IPS-18c (cell line): ENCODE results near the gene FAM78A.
"Not testable (repeated sequence)": the region's sequence is repeated elsewhere in the genome, so short reads cannot be mapped to it uniquely, and the experiment has no call there.

ENCODE experiments used
- H3K4me3 ChIP-seq: 2 replicates; pipeline ENCODE4 v1.7.0; 2013; ENCODE audit warnings: low read depth, mild to moderate bottlenecking, low read length, moderate library complexity; ENCODE audit not compliant: insufficient read depth
- H3K9me3 ChIP-seq: one replicate; pipeline ENCODE4 v1.6.1; 2013; ENCODE audit warnings: mild to moderate bottlenecking, low read length, moderate library complexity; ENCODE audit not compliant: control insufficient read depth, insufficient read depth

Gene FAM78A

GRCh38 chr9:131274674-131275331, 1.5 kb downstream of the FAM78A start:
- Histone ChIP-seq H3K4me3 (no peak overlapping the region), H3K9me3 (no peaks in the 10 kb centered on the region)

- Histone ChIP-seq H3K4me3 (no peak overlapping the region), H3K9me3 (no peaks in the 10 kb centered on the region)
These were observed 2.2 kb downstream of the FAM78A start for GRCh38 chr9:131273856-131274673.

- no peak overlapping the region for H3K4me3 ChIP-seq
- no peaks in the 10 kb centered on the region for H3K9me3 ChIP-seq
These were observed 3.0 kb downstream of the FAM78A start for GRCh38 chr9:131273146-131273855.

GRCh38 chr9:131272212-131272611, 4.1 kb downstream of the FAM78A start:
- H3K9me3 ChIP-seq = no peaks in the 10 kb centered on the region
- no peak overlapping the region for H3K4me3 ChIP-seq

- no peak overlapping the region for H3K4me3 ChIP-seq
- H3K9me3 ChIP-seq = no peaks in the 10 kb centered on the region
These were observed 4.8 kb downstream of the FAM78A start for GRCh38 chr9:131271506-131271931.

- not testable (repeated sequence) for H3K4me3 ChIP-seq, H3K9me3 ChIP-seq
These were observed 5.4 kb downstream of the FAM78A start for GRCh38 chr9:131271016-131271273.

- Histone ChIP-seq H3K4me3 (no peak overlapping the region), H3K9me3 (no peaks in the 10 kb centered on the region)
These were observed 5.9 kb downstream of the FAM78A start for GRCh38 chr9:131270171-131271015.

- no peaks in the 10 kb centered on the region for H3K9me3 ChIP-seq
- H3K4me3 ChIP-seq = no peak overlapping the region
These were observed 9.8 kb downstream of the FAM78A start for GRCh38 chr9:131266266-131267229.

GRCh38 chr9:131264231-131264630, 12.1 kb downstream of the FAM78A start:
- H3K9me3 ChIP-seq = no peaks in the 10 kb centered on the region

GRCh38 chr9:131263701-131264100, 12.6 kb downstream of the FAM78A start:
- Histone ChIP-seq H3K4me3 (no peak overlapping the region), H3K9me3 (no peaks in the 10 kb centered on the region)

More at GRCh38 chr9:131264231-131264630, 12.1 kb downstream of the FAM78A start:
- H3K4me3 ChIP-seq = no peak overlapping the region

GRCh38 chr9:131263033-131263343, 13.3 kb downstream of the FAM78A start:
- H3K4me3 ChIP-seq, H3K9me3 ChIP-seq: not testable (repeated sequence)

GRCh38 chr9:131262327-131263032, 13.8 kb downstream of the FAM78A start:
- no peak overlapping the region for H3K4me3 ChIP-seq
- H3K9me3 ChIP-seq = no peaks in the 10 kb centered on the region

GRCh38 chr9:131260751-131261452, 15.4 kb downstream of the FAM78A start:
- Histone ChIP-seq H3K4me3 (no peak overlapping the region), H3K9me3 (no peaks in the 10 kb centered on the region)

- Histone ChIP-seq H3K4me3 (no peak overlapping the region), H3K9me3 (no peaks in the 10 kb centered on the region)
These were observed 16.3 kb downstream of the FAM78A start for GRCh38 chr9:131259916-131260597.

GRCh38 chr9:131259432-131259898, 16.8 kb downstream of the FAM78A start:
- no peak overlapping the region for H3K4me3 ChIP-seq
- no peaks in the 10 kb centered on the region for H3K9me3 ChIP-seq
